Endodermal cell (in vitro differentiated cells): ENCODE measurements around the gene HOXA11. TPM values are rescaled to one million over a fixed set of nuclear protein-coding genes. Genes with fewer than 3 reads are reported as not detected.

Source experiments
- DNase-seq: peaks from one replicate; pipeline ENCODE4 v3.0.0-alpha.2; 2017
- H3K27ac ChIP-seq: 2 replicates; pipeline ENCODE4 v1.5.1; 2013; ENCODE audit warnings: mild to moderate bottlenecking, low read depth, low read length, moderate library complexity
- H3K27me3 ChIP-seq: 2 replicates; pipeline ENCODE4 v1.6.1; 2013; ENCODE audit warnings: mild to moderate bottlenecking, low read length, moderate library complexity; ENCODE audit not compliant: insufficient read depth, control insufficient read depth, poor library complexity, severe bottlenecking
- H3K36me3 ChIP-seq: 2 replicates; pipeline ENCODE4 v1.7.0; 2013; ENCODE audit warnings: mild to moderate bottlenecking, low read length, moderate library complexity; ENCODE audit not compliant: control insufficient read depth, insufficient read depth
- H3K4me1 ChIP-seq: one replicate; pipeline ENCODE4 v1.7.0; 2013; ENCODE audit warnings: low read length; ENCODE audit not compliant: control insufficient read depth, insufficient read depth
- H3K4me3 ChIP-seq: 2 replicates; pipeline ENCODE4 v1.5.1; 2013; ENCODE audit warnings: mild to moderate bottlenecking, low read length, moderate library complexity
- H3K9ac ChIP-seq: 2 replicates; pipeline ENCODE4 v1.6.1; 2013; ENCODE audit warnings: mild to moderate bottlenecking, low read length, moderate library complexity; ENCODE audit not compliant: poor library complexity, severe bottlenecking; ENCODE audit errors: extremely low read depth
- H3K9me3 ChIP-seq: 2 replicates; pipeline ENCODE4 v1.6.1; 2013; ENCODE audit warnings: mild to moderate bottlenecking, low read length, moderate library complexity; ENCODE audit not compliant: control insufficient read depth
- H3K27ac Mint-ChIP-seq: 2 replicates; pipeline ENCODE4 v1.8.0; 2020; ENCODE audit warnings: mixed read lengths
- H3K27me3 Mint-ChIP-seq: 2 replicates; pipeline ENCODE4 v1.8.0; 2021; ENCODE audit warnings: mild to moderate bottlenecking, mixed read lengths; ENCODE audit not compliant: insufficient read depth
- H3K36me3 Mint-ChIP-seq: 2 replicates; pipeline ENCODE4 v1.8.0; 2020; ENCODE audit warnings: low read depth, mixed read lengths
- H3K4me1 Mint-ChIP-seq: 2 replicates; pipeline ENCODE4 v1.8.0; 2020; ENCODE audit warnings: mixed read lengths
- H3K4me3 Mint-ChIP-seq: 2 replicates; pipeline ENCODE4 v1.8.0; 2020; ENCODE audit warnings: mild to moderate bottlenecking, moderate library complexity, mixed read lengths
- H3K9me3 Mint-ChIP-seq: 2 replicates; pipeline ENCODE4 v1.8.0; 2020; ENCODE audit warnings: mild to moderate bottlenecking, mixed read lengths
- WGBS, 2 experiments: methylation state at CpG; one replicate each; pipeline versions ENCODE4 v1.1.5 to v1.1.7; 2013; ENCODE audit warnings: missing lambda C conversion rate in 2 of 2, mixed read lengths in 1 of 2; ENCODE audit not compliant: insufficient coverage in 1 of 2, insufficient read length in 1 of 2; 5-methylcytosine and 5-hydroxymethylcytosine counted together
- total RNA-seq, 2 donors: library from RNA; stranded (reverse); fragmentation: NEBNext Ultra II Directional in 1 of 2; extraction: Animal tissue kit (Norgen Biotek cat#: 25700) in 1 of 2; gene quantifications; 2 replicates in 1 of 2; 3 replicates in 1 of 2; pipeline ENCODE4 v1.2.1, GENCODE V29; 2021
- TF ChIP-seq, protein P1 (sequence below): fragments of 200-600 bp; sonication (generic); conservative IDR thresholded peaks from 2 replicates; pipeline ENCODE4 v1.5.0; 2021; ENCODE audit warnings: antibody characterized with exemption, mild to moderate bottlenecking

Gene HOXA11
- total RNA-seq, 2 donors from 2014 or later = not detected

GRCh38 chr7:27155816-27156507, 29.1 kb downstream of the HOXA11 start:
- peak; percentile 74 for DNase-seq

GRCh38 chr7:27154901-27155815, 29.9 kb downstream of the HOXA11 start:
- peaks cover 100% of the 10 kb centered on the region for H3K27me3 Mint-ChIP-seq
- Histone ChIP-seq H3K4me3 (no peak overlapping the region), H3K36me3 (no peaks in the 10 kb centered on the region), H3K9me3 (peaks cover 38% of the 10 kb centered on the region), H3K27ac (no peak overlapping the region), H3K9ac (no peak overlapping the region), H3K4me1 (no peaks in the 10 kb centered on the region), H3K27me3 (peaks cover 100% of the 10 kb centered on the region)
- H3K4me3 Mint-ChIP-seq = no peak overlapping the region
- H3K4me1 Mint-ChIP-seq = no peaks in the 10 kb centered on the region
- TF ChIP-seq, protein P1, sequence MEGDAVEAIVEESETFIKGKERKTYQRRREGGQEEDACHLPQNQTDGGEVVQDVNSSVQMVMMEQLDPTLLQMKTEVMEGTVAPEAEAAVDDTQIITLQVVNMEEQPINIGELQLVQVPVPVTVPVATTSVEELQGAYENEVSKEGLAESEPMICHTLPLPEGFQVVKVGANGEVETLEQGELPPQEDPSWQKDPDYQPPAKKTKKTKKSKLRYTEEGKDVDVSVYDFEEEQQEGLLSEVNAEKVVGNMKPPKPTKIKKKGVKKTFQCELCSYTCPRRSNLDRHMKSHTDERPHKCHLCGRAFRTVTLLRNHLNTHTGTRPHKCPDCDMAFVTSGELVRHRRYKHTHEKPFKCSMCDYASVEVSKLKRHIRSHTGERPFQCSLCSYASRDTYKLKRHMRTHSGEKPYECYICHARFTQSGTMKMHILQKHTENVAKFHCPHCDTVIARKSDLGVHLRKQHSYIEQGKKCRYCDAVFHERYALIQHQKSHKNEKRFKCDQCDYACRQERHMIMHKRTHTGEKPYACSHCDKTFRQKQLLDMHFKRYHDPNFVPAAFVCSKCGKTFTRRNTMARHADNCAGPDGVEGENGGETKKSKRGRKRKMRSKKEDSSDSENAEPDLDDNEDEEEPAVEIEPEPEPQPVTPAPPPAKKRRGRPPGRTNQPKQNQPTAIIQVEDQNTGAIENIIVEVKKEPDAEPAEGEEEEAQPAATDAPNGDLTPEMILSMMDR = no peak
- peaks cover 43% of the 10 kb centered on the region for H3K9me3 Mint-ChIP-seq
- no peak overlapping the region for H3K27ac Mint-ChIP-seq
- DNase-seq = peak; percentile 58
- WGBS, 2 experiments = 15% methylated on average over 20 to 48 of the region's 48 CpGs
- H3K36me3 Mint-ChIP-seq = peaks cover 2% of the 10 kb centered on the region

More at GRCh38 chr7:27155816-27156507, 29.1 kb downstream of the HOXA11 start:
- H3K27ac Mint-ChIP-seq = no peak overlapping the region
- no peaks in the 10 kb centered on the region for H3K4me1 Mint-ChIP-seq
- H3K27me3 Mint-ChIP-seq = peaks cover 99% of the 10 kb centered on the region
- peaks cover 43% of the 10 kb centered on the region for H3K9me3 Mint-ChIP-seq
- 10 to 11% methylated on average over 37 to 63 of the region's 63 CpGs for WGBS, 2 experiments
- Histone ChIP-seq H3K27me3 (peaks cover 100% of the 10 kb centered on the region), H3K36me3 (no peaks in the 10 kb centered on the region), H3K9ac (no peak overlapping the region), H3K27ac (no peak overlapping the region), H3K9me3 (peaks cover 38% of the 10 kb centered on the region), H3K4me1 (no peaks in the 10 kb centered on the region), H3K4me3 (peak overlapping the region; percentile 62)
- peak overlapping the region; percentile 46 for H3K4me3 Mint-ChIP-seq
- TF ChIP-seq, protein P1 = no peak
- H3K36me3 Mint-ChIP-seq = peaks cover 2% of the 10 kb centered on the region

GRCh38 chr7:27154369-27154768, 30.7 kb downstream of the HOXA11 start:
- Histone ChIP-seq H3K9me3 (peaks cover 38% of the 10 kb centered on the region), H3K4me3 (no peak overlapping the region), H3K36me3 (no peaks in the 10 kb centered on the region), H3K4me1 (no peaks in the 10 kb centered on the region), H3K27ac (no peak overlapping the region), H3K9ac (no peak overlapping the region), H3K27me3 (peaks cover 100% of the 10 kb centered on the region)
- peaks cover 43% of the 10 kb centered on the region for H3K9me3 Mint-ChIP-seq
- H3K36me3 Mint-ChIP-seq = peaks cover 2% of the 10 kb centered on the region
- no peak overlapping the region for H3K4me3 Mint-ChIP-seq
- H3K27ac Mint-ChIP-seq = no peak overlapping the region
- H3K27me3 Mint-ChIP-seq = peaks cover 100% of the 10 kb centered on the region
- H3K4me1 Mint-ChIP-seq = no peaks in the 10 kb centered on the region
- 44 to 67% methylated on average over 1 to 10 of the region's 10 CpGs for WGBS, 2 experiments
- peak; percentile 36 for DNase-seq
- TF ChIP-seq, protein P1 = no peak
